MCF 10A (cell line): ENCODE data around the gene CLEC14A. TPM values are rescaled to one million over a fixed set of nuclear protein-coding genes. Genes with fewer than 3 reads are reported as not detected.
A peak's percentile ranks its signal among the peaks of the same experiment; 100 is the strongest.

Experiments
- BruUV-seq: library from RNA; stranded (reverse); fragments of 400-500 nt; replicated peaks from 2 replicates; lab custom pipeline; 2021; lab: Mats Ljungman, UMichigan
- CTCF ChIA-PET: fragments of 300-600 bp; sonication (Branson Sonifier 250); formaldehyde crosslinking; extraction: SDS; loops from one replicate; lab custom pipeline; 2021; ENCODE audit warnings: antibody characterized with exemption, inconsistent platforms; lab: Yijun Ruan, JAX
- POLR2A ChIA-PET: fragments of 300-600, 350-650 bp; sonication (Branson Sonifier 250); formaldehyde crosslinking; extraction: SDS; loops from one replicate; lab custom pipeline; 2020; ENCODE audit warnings: antibody characterized with exemption, inconsistent platforms; lab: Yijun Ruan, JAX
- DNase-seq: peaks from one replicate; pipeline ENCODE4 v3.0.0-alpha.2; 2018; ENCODE audit not compliant: unreplicated experiment
- H3K27ac Mint-ChIP-seq: one replicate; pipeline ENCODE4 v1.8.0; 2022; ENCODE audit warnings: mild to moderate bottlenecking, low read depth, mixed read lengths; ENCODE audit not compliant: unreplicated experiment
- H3K27me3 Mint-ChIP-seq: one replicate; pipeline ENCODE4 v1.8.0; 2022; ENCODE audit warnings: mixed read lengths; ENCODE audit not compliant: insufficient read depth, unreplicated experiment
- H3K36me3 Mint-ChIP-seq: one replicate; pipeline ENCODE4 v1.8.0; 2022; ENCODE audit warnings: mild to moderate bottlenecking, moderate library complexity, mixed read lengths; ENCODE audit not compliant: insufficient read depth, unreplicated experiment
- H3K4me1 Mint-ChIP-seq: one replicate; pipeline ENCODE4 v1.8.0; 2022; ENCODE audit warnings: mixed read lengths; ENCODE audit not compliant: insufficient read depth, unreplicated experiment
- H3K4me3 Mint-ChIP-seq: one replicate; pipeline ENCODE4 v1.8.0; 2022; ENCODE audit warnings: mild to moderate bottlenecking, moderate library complexity, mixed read lengths; ENCODE audit not compliant: unreplicated experiment
- H3K9me3 Mint-ChIP-seq: one replicate; pipeline ENCODE4 v1.8.0; 2022; ENCODE audit warnings: mixed read lengths; ENCODE audit not compliant: unreplicated experiment
- CTCF ChIP-seq: fragments of 200-600 bp; IDR thresholded peaks from one replicate; pipeline ENCODE4 v1.8.0; 2022; ENCODE audit warnings: antibody characterized with exemption, mild to moderate bottlenecking; ENCODE audit not compliant: unreplicated experiment
- intact Hi-C: fragments of 100-400 bp; cut with micrococcal nuclease; formaldehyde crosslinking; loops from 2 replicates; pipeline ENCODE4 v1.14.1; 2022
- total RNA-seq: library from RNA; stranded (reverse); gene quantifications from 2 replicates; pipeline ENCODE4 v1.2.3, GENCODE V29; 2022

The CLEC14A gene
- total RNA-seq, 1 experiment from 2014 or later: not detected

- TF ChIP-seq CTCF: no peak
- POLR2A ChIA-PET: no interaction called here
- no TSS peak for BruUV-seq
- CTCF ChIA-PET: interaction anchor here (0.8 kb wide), 1 partner anchor 61 kb away, joined by 3 read pairs; no protein-coding TSS in a partner anchor
- Mint-ChIP-seq H3K36me3 (no peaks in the 10 kb centered on the region), H3K4me3 (no peak overlapping the region), H3K9me3 (peaks cover 25% of the 10 kb centered on the region), H3K27ac (no peak overlapping the region), H3K27me3 (no peaks in the 10 kb centered on the region), H3K4me1 (no peaks in the 10 kb centered on the region)
- intact Hi-C loops: no loop called here
- no peak for DNase-seq
Measured at GRCh38 chr14:38262844-38263243, 7.0 kb upstream of the CLEC14A start.

GRCh38 chr14:38261620-38262019 lies 5.7 kb upstream of the CLEC14A start:
- ChIA-PET CTCF (interaction anchor here (0.6 kb wide), 1 partner anchor 362 kb away, joined by 3 read pairs; no protein-coding TSS in a partner anchor), POLR2A (interaction anchor here (0.7 kb wide), 1 partner anchor 664 kb away, joined by 4 read pairs; no protein-coding TSS in a partner anchor)
- TF ChIP-seq CTCF: no peak
- no TSS peak for BruUV-seq
- Mint-ChIP-seq H3K9me3 (peaks cover 22% of the 10 kb centered on the region), H3K36me3 (no peaks in the 10 kb centered on the region), H3K27ac (no peak overlapping the region), H3K4me3 (no peak overlapping the region), H3K27me3 (no peaks in the 10 kb centered on the region), H3K4me1 (no peaks in the 10 kb centered on the region)
- DNase-seq: no peak
- intact Hi-C loops: no loop called here

- DNase-seq: peak; percentile 49
- no peak for TF ChIP-seq CTCF
- ChIA-PET CTCF (interaction anchor here (0.6 to 1.6 kb wide), 5 partner anchors 14 to 79 kb away, joined by 3 to 4 read pairs (median 3); no protein-coding TSS in a partner anchor), POLR2A (interaction anchor here (0.7 to 2.0 kb wide), 9 partner anchors 15 to 60 kb away, joined by 3 to 7 read pairs (median 4); no protein-coding TSS in a partner anchor)
- no peaks in the 10 kb centered on the region for H3K36me3 Mint-ChIP-seq
- BruUV-seq: no TSS peak
- no peaks in the 10 kb centered on the region for H3K27me3 Mint-ChIP-seq
- intact Hi-C loops: no loop called here
- no peak overlapping the region for H3K4me3 Mint-ChIP-seq
- peaks cover 16% of the 10 kb centered on the region for H3K9me3 Mint-ChIP-seq
- H3K4me1 Mint-ChIP-seq: no peaks in the 10 kb centered on the region
- peak overlapping the region; percentile 66 for H3K27ac Mint-ChIP-seq
Measured at GRCh38 chr14:38257507-38257906, 1.6 kb upstream of the CLEC14A start.

- Mint-ChIP-seq H3K4me3 (no peak overlapping the region), H3K9me3 (peaks cover 8% of the 10 kb centered on the region), H3K4me1 (no peaks in the 10 kb centered on the region), H3K27ac (peak overlapping the region; percentile 66), H3K27me3 (no peaks in the 10 kb centered on the region), H3K36me3 (no peaks in the 10 kb centered on the region)
- intact Hi-C loops: no loop called here
- no peak for TF ChIP-seq CTCF
- no peak for DNase-seq
- POLR2A ChIA-PET: interaction anchor here (0.6 to 0.8 kb wide), 3 partner anchors 26 to 847 kb away, joined by 3 to 4 read pairs (median 3); no protein-coding TSS in a partner anchor
- BruUV-seq: no TSS peak
- CTCF ChIA-PET: interaction anchor here (0.6 to 1.6 kb wide), 2 partner anchors 58 to 759 kb away, joined by 3 to 4 read pairs; no protein-coding TSS in a partner anchor
Measured at GRCh38 chr14:38256533-38256840, 594 bp upstream of the CLEC14A start.
